PC-3 (cell line): Measurements from ENCODE around the gene MFSD6L. TPM values are rescaled to one million over a fixed set of nuclear protein-coding genes. Genes with fewer than 3 reads are reported as not detected.

Source experiments
- ATAC-seq: fragments of 200-7000 bp; cut with Tn5 transposase; 2 replicates; pipeline ENCODE4 v1.9.1; 2020; ENCODE audit warnings: mild to moderate bottlenecking, moderate library complexity
- BruUV-seq: library from RNA; stranded (reverse); fragments of 400-500 nt; replicated peaks from 2 replicates; lab custom pipeline; 2021; lab: Mats Ljungman, UMichigan
- CTCF ChIA-PET: fragments of 300-600 bp; sonication (Branson Sonifier 250); formaldehyde crosslinking; loops from one replicate; lab custom pipeline; 2022; ENCODE audit warnings: antibody characterized with exemption; lab: Charles Lee
- POLR2A ChIA-PET: fragments of 300-600 bp; sonication (Branson Sonifier 250); formaldehyde crosslinking; loops from one replicate; lab custom pipeline; 2022; ENCODE audit warnings: antibody characterized with exemption; ENCODE audit not compliant: unreplicated experiment; lab: Charles Lee
- DNase-seq: peaks from one replicate; pipeline ENCODE4 v3.0.0-alpha.2; 2015
- H2AFZ ChIP-seq: fragments of 300-600 bp; sonication (generic); 2 replicates; pipeline ENCODE4 v1.6.0; 2016; ENCODE audit warnings: antibody characterized with exemption, low read length
- H3F3A ChIP-seq: fragments of 300-600 bp; sonication (generic); one replicate; pipeline ENCODE4 v1.6.0; 2017; ENCODE audit warnings: antibody characterized with exemption, low read length, control low read depth, mild to moderate bottlenecking; ENCODE audit not compliant: unreplicated experiment
- H3K27ac ChIP-seq: fragments of 300-600 bp; sonication (generic); 2 replicates; pipeline ENCODE4 v1.5.1; 2016; ENCODE audit warnings: mild to moderate bottlenecking, low read length
- H3K27me3 ChIP-seq: fragments of 300-600 bp; sonication (generic); 2 replicates; pipeline ENCODE4 v1.6.1; 2016; ENCODE audit warnings: low read length, mixed read lengths
- H3K36me3 ChIP-seq: fragments of 300-600 bp; sonication (generic); 2 replicates; pipeline ENCODE4 v1.6.1; 2016; ENCODE audit warnings: low read depth, mixed run types, low read length, mixed read lengths
- H3K4me1 ChIP-seq: fragments of 300-600 bp; sonication (generic); 2 replicates; pipeline ENCODE4 v1.5.1; 2016; ENCODE audit warnings: low read length; ENCODE audit not compliant: insufficient read depth
- H3K4me2 ChIP-seq: fragments of 300-600 bp; sonication (generic); 2 replicates; pipeline ENCODE4 v1.6.0; 2016; ENCODE audit warnings: low read length
- H3K4me3 ChIP-seq: fragments of 300-600 bp; sonication (generic); 2 replicates; pipeline ENCODE4 v1.5.1; 2016; ENCODE audit warnings: mild to moderate bottlenecking, low read length, mixed read lengths
- H3K79me2 ChIP-seq: fragments of 300-600 bp; sonication (generic); 2 replicates; pipeline ENCODE4 v1.6.1; 2017; ENCODE audit warnings: low read length, mixed read lengths
- H3K9ac ChIP-seq: fragments of 300-600 bp; sonication (generic); 2 replicates; pipeline ENCODE4 v1.6.0; 2016; ENCODE audit warnings: mild to moderate bottlenecking, low read length
- H3K9me2 ChIP-seq: fragments of 300-600 bp; sonication (generic); replicated peaks from 2 replicates; pipeline ENCODE4 v1.6.1; 2016; ENCODE audit warnings: mixed run types, low read length, mixed read lengths
- H3K9me3 ChIP-seq: fragments of 300-600 bp; sonication (generic); 2 replicates; pipeline ENCODE4 v1.6.1; 2016; ENCODE audit warnings: low read length, mixed read lengths
- H4K20me1 ChIP-seq: fragments of 300-600 bp; sonication (generic); 2 replicates; pipeline ENCODE4 v1.6.1; 2016; ENCODE audit warnings: low read length, mixed read lengths
- EZH2 ChIP-seq: fragments of 300-600 bp; sonication (generic); IDR thresholded peaks from one replicate; pipeline ENCODE4 v1.6.1; 2017; ENCODE audit warnings: antibody characterized with exemption, mild to moderate bottlenecking, low read length; ENCODE audit not compliant: unreplicated experiment
- EZH2phosphoT487 ChIP-seq: fragments of 300-600 bp; sonication (generic); IDR thresholded peaks from 2 replicates; pipeline ENCODE4 v1.6.1; 2018; ENCODE audit warnings: mild to moderate bottlenecking, antibody characterized with exemption, low read length, borderline replicate concordance
- intact Hi-C: fragments of 100-400 bp; cut with micrococcal nuclease; formaldehyde crosslinking; loops from 2 replicates; pipeline ENCODE4 v1.9.0; 2023
- total RNA-seq: library from RNA; depleted of rRNA; stranded (reverse); fragments of >200 nt; gene quantifications from 2 replicates; pipeline ENCODE4 v1.2.3, GENCODE V29; 2014
- TF ChIP-seq, protein P1 (sequence below): fragments of 300-600 bp; sonication (generic); conservative IDR thresholded peaks from 2 replicates; pipeline ENCODE4 v1.5.1; 2017; ENCODE audit warnings: antibody characterized with exemption, low read depth, mild to moderate bottlenecking, low read length

MFSD6L gene
- total RNA-seq, 1 experiment from 2014 or later: 0.07 TPM

DNA sequence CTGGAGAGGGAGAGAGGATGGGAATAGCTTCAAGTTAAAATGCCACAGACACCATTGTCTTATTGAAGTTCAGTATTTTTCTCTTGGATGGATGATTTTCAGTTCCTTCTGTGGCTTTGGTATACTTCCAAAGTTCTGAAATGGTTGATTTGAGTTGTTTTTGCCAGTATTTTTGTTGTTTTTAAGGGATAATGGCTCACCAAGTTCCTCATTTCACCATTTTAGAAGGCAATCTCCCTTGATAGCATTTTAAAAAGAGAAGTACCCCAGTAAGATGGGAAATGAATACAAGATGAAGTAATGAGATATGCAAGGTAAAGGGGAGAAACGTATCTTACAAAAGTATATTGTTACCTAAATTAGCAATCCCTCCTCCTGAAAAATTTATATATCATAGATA is 22.3 kb downstream of the MFSD6L start:
- no peak for ATAC-seq

DNA sequence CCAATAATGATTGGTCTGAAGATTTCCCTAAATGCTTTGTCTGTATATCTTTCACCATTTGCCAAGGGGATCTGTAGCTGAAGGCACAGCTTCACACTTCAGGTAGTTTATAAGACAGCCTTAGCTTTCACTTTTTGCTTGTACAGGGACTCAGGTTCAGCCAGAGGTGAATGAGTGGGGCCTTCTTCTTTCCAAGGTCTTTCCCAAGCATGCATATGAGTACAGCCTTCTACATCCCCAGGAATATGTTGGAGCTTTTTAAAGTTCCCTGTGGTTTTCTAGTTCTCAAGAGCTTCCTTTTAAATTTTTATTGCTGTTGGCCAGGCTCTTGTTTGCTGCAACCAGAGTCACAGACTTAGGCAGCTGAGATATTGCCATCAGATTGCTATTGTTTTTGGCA is 22.9 kb downstream of the MFSD6L start:
- H3K9ac ChIP-seq: no peak overlapping the region
- H3K4me2 ChIP-seq: no peak overlapping the region
- no peak for DNase-seq
- H3K27ac ChIP-seq: no peak overlapping the region
- no peak for ATAC-seq
- no peaks in the 10 kb centered on the region for H3K9me3 ChIP-seq
- H2AFZ ChIP-seq: no peak overlapping the region
- H3F3A ChIP-seq: no peaks in the 10 kb centered on the region
- no peaks in the 10 kb centered on the region for H3K9me2 ChIP-seq
- peaks cover 25% of the 10 kb centered on the region for H3K27me3 ChIP-seq
- H3K4me1 ChIP-seq: no peaks in the 10 kb centered on the region
- H3K4me3 ChIP-seq: no peak overlapping the region
- no peaks in the 10 kb centered on the region for H3K79me2 ChIP-seq
- TF ChIP-seq, protein P1, sequence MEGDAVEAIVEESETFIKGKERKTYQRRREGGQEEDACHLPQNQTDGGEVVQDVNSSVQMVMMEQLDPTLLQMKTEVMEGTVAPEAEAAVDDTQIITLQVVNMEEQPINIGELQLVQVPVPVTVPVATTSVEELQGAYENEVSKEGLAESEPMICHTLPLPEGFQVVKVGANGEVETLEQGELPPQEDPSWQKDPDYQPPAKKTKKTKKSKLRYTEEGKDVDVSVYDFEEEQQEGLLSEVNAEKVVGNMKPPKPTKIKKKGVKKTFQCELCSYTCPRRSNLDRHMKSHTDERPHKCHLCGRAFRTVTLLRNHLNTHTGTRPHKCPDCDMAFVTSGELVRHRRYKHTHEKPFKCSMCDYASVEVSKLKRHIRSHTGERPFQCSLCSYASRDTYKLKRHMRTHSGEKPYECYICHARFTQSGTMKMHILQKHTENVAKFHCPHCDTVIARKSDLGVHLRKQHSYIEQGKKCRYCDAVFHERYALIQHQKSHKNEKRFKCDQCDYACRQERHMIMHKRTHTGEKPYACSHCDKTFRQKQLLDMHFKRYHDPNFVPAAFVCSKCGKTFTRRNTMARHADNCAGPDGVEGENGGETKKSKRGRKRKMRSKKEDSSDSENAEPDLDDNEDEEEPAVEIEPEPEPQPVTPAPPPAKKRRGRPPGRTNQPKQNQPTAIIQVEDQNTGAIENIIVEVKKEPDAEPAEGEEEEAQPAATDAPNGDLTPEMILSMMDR: no peak
- TF ChIP-seq EZH2: no peak
- TF ChIP-seq EZH2phosphoT487: no peak
- intact Hi-C loops: no loop called here
- H3K36me3 ChIP-seq: no peaks in the 10 kb centered on the region
- H4K20me1 ChIP-seq: no peaks in the 10 kb centered on the region
- no TSS peak for BruUV-seq
- ChIA-PET POLR2A (no interaction called here), CTCF (interaction anchor here (0.9 kb wide), 1 partner anchor 10 kb away, joined by 5 read pairs; no protein-coding TSS in a partner anchor)

More for the DNA sequence above, 22.3 kb downstream of the MFSD6L start:
- H3K9ac ChIP-seq: no peak overlapping the region
- no peak overlapping the region for H2AFZ ChIP-seq
- ChIA-PET POLR2A (no interaction called here), CTCF (interaction anchor here (0.9 kb wide), 1 partner anchor 9 kb away, joined by 5 read pairs; no protein-coding TSS in a partner anchor)
- no peak overlapping the region for H3K4me3 ChIP-seq
- no peaks in the 10 kb centered on the region for H3F3A ChIP-seq
- no peak overlapping the region for H3K4me2 ChIP-seq
- intact Hi-C loops: no loop called here
- no TSS peak for BruUV-seq
- H4K20me1 ChIP-seq: no peaks in the 10 kb centered on the region
- no peaks in the 10 kb centered on the region for H3K36me3 ChIP-seq
- TF ChIP-seq, protein P1: no peak
- no peak for TF ChIP-seq EZH2phosphoT487
- no peak for TF ChIP-seq EZH2
- no peaks in the 10 kb centered on the region for H3K9me2 ChIP-seq
- H3K4me1 ChIP-seq: no peaks in the 10 kb centered on the region
- DNase-seq: no peak
- H3K9me3 ChIP-seq: no peaks in the 10 kb centered on the region
- peaks cover 25% of the 10 kb centered on the region for H3K27me3 ChIP-seq
- no peak overlapping the region for H3K27ac ChIP-seq
- H3K79me2 ChIP-seq: no peaks in the 10 kb centered on the region

DNA sequence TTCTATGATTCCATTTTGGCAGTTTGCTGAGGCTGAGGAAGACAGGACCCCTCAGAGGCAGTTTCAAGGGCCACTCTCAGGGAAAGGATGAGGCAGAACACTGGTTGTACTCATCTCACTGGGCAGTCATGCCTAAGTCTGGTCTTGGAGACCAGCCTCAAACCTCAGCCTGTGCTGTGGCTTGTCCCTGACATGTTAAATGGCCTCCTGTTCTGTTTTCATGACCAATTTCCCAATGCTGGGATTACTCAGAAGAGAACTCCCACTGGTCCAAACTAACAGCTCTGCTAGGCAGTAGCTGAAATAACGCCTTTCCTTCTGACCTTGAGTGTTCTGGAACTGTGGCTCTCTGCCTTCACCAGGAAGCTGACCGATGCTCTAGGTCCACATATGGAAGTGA is 32.4 kb downstream of the MFSD6L start:
- ChIA-PET POLR2A (no interaction called here), CTCF (no interaction called here)
- TF ChIP-seq, protein P1: no peak
- TF ChIP-seq EZH2phosphoT487 (no peak), EZH2 (no peak)
- DNase-seq (no peak), ATAC-seq (no peak)
- H3K4me1 ChIP-seq: no peaks in the 10 kb centered on the region
- H3K36me3 ChIP-seq: no peaks in the 10 kb centered on the region
- no peak overlapping the region for H3K27ac ChIP-seq
- H3F3A ChIP-seq: no peaks in the 10 kb centered on the region
- H3K79me2 ChIP-seq: no peaks in the 10 kb centered on the region
- H3K9me2 ChIP-seq: no peaks in the 10 kb centered on the region
- peaks cover 41% of the 10 kb centered on the region for H3K27me3 ChIP-seq
- BruUV-seq: no TSS peak
- intact Hi-C loops: no loop called here
- H4K20me1 ChIP-seq: no peaks in the 10 kb centered on the region
- no peaks in the 10 kb centered on the region for H3K9me3 ChIP-seq
- H2AFZ ChIP-seq: no peak overlapping the region
- no peak overlapping the region for H3K9ac ChIP-seq
- no peak overlapping the region for H3K4me3 ChIP-seq
- no peak overlapping the region for H3K4me2 ChIP-seq
